Uterus (tissue), 2 donors: Measurements from ENCODE around the gene MEGF9.

Experiments
- POLR2A ChIP-seq, 2 donors: fragments of 450-650 bp; IDR thresholded peaks; one replicate each; pipeline ENCODE4 v1.6.1; 2016; ENCODE audit warnings: antibody characterized with exemption in 2 of 2, mild to moderate bottlenecking in 1 of 2, moderate library complexity in 1 of 2
- TF ChIP-seq, protein P1 (sequence below), 4 experiments: fragments of 200-600 bp in 2 of 4; fragments of 450-650 bp in 2 of 4; sonication (generic) in 2 of 4; IDR thresholded peaks; one replicate each; pipeline ENCODE4 v1.5.1; 2016 to 2019; ENCODE audit warnings: antibody characterized with exemption in 4 of 4, mild to moderate bottlenecking in 2 of 4, moderate library complexity in 1 of 4

DNA sequence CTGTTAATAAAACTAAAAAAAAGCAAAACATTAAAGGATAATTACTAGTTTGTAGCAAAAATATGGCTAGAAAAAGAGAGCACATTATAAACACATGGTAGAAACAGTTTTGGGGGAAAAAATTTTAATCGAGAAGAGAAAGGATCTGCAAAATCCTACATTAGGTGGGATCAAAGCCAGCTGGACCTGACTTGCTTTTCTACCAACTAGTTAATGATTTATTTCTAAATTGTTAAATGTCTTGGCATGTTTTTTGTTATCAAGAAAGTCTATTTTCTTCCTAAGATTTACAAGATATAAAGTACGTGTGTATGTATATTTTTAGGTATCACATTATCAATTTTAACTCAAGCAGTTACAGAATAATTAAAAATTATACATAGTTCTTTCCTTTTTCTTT is 87.2 kb downstream of the MEGF9 start:
- TF ChIP-seq, protein P1, sequence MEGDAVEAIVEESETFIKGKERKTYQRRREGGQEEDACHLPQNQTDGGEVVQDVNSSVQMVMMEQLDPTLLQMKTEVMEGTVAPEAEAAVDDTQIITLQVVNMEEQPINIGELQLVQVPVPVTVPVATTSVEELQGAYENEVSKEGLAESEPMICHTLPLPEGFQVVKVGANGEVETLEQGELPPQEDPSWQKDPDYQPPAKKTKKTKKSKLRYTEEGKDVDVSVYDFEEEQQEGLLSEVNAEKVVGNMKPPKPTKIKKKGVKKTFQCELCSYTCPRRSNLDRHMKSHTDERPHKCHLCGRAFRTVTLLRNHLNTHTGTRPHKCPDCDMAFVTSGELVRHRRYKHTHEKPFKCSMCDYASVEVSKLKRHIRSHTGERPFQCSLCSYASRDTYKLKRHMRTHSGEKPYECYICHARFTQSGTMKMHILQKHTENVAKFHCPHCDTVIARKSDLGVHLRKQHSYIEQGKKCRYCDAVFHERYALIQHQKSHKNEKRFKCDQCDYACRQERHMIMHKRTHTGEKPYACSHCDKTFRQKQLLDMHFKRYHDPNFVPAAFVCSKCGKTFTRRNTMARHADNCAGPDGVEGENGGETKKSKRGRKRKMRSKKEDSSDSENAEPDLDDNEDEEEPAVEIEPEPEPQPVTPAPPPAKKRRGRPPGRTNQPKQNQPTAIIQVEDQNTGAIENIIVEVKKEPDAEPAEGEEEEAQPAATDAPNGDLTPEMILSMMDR (IDR thresholded peaks at IDR 0.05), result no peak
- no peak for TF ChIP-seq POLR2A (IDR thresholded peaks at IDR 0.05)
